ENCODE measurements around the gene UVRAG. TPM values are rescaled to one million over a fixed set of nuclear protein-coding genes. Genes with fewer than 3 reads are reported as not detected.

The UVRAG gene
- total and polyA plus RNA-seq, 4 donors: 8.7 to 53.2 (median 18.3) TPM

DNA sequence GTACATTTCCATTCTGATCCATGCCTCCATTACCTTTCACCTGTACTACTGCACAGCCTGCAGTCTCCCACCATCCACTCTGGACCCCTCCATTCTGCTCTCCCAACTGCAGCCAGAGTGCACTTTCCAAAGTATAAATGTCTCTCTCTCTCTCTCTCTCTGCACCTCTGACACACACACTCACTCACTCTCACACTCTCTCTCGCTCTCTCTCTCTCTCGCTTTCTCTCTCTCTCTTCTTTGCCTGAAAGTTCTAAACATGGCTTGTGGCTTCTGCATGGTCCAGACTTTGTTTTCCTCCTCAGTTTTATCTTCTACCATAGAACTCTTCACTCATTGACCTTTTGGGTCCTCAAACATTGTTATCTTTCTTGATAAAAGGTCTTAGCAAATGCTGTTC, 314.7 kb downstream of the UVRAG start:
- ATAC-seq (ENCODE audit: insufficient read depth, low FRiP score) (no peak), DNase-seq (no peak)
- H3K27ac ChIP-seq (ENCODE audit: low read depth in 1 of 2, low read length in 1 of 2): no peak overlapping the region
- WGBS, 2 donors: 95 to 100% methylated on average over 2 of the region's 2 CpGs
- H3K4me1 ChIP-seq (ENCODE audit: control insufficient read depth in 5 of 5, insufficient read depth in 5 of 5, low read length in 5 of 5): peaks cover under 1 to 61% (median 34%) of the 10 kb centered on the region in 5 donors
- no peak for TF ChIP-seq CTCF (IDR thresholded peaks at IDR 0.05; ENCODE audit: control extremely low read depth, extremely low read depth)
- H3K9ac ChIP-seq (ENCODE audit: insufficient read depth in 1 of 2, low read length in 2 of 2): no peak overlapping the region
- no peaks in the 10 kb centered on the region for H3K9me3 ChIP-seq (ENCODE audit: control insufficient read depth in 4 of 4, insufficient read depth in 3 of 4, low read length in 3 of 4)
- H3K4me3 ChIP-seq: no peak overlapping the region
- H3K36me3 ChIP-seq (ENCODE audit: control insufficient read depth in 4 of 4, insufficient read depth in 4 of 4, low read length in 4 of 4): no peaks in the 10 kb centered on the region
- no peaks in the 10 kb centered on the region for H3K27me3 ChIP-seq (ENCODE audit: control insufficient read depth in 3 of 3, insufficient read depth in 3 of 3, low read length in 2 of 3)

DNA sequence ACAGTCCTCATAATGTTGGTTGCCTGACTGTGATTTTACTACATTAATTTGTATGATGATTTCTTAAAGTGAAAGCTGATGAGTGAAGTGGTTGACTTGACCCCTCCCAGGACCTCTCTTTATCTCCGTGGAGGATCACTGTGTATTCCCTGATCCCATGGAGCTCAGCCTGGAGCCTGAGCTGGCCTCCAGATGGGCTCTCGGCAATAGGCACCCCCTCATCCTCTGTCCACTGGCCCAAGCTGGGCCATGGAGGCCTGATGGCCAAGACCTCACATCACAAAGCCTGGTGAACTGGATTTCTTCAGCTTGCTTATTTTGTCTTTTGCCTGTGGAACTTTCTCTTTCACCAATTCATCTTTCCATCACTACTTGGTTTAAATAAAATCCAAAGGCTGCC, 316.1 kb downstream of the UVRAG start:
- peaks cover 2 to 66% (median 30%) of the 10 kb centered on the region in 5 donors for H3K4me1 ChIP-seq (ENCODE audit: control insufficient read depth in 5 of 5, insufficient read depth in 5 of 5, low read length in 5 of 5)
- H3K9ac ChIP-seq (ENCODE audit: insufficient read depth in 1 of 2, low read length in 2 of 2): no peak overlapping the region
- ATAC-seq (ENCODE audit: insufficient read depth, low FRiP score) (no peak), DNase-seq (no peak)
- no peaks in the 10 kb centered on the region for H3K36me3 ChIP-seq (ENCODE audit: control insufficient read depth in 4 of 4, insufficient read depth in 4 of 4, low read length in 4 of 4)
- no peaks in the 10 kb centered on the region for H3K27me3 ChIP-seq (ENCODE audit: control insufficient read depth in 3 of 3, insufficient read depth in 3 of 3, low read length in 2 of 3)
- H3K9me3 ChIP-seq (ENCODE audit: control insufficient read depth in 4 of 4, insufficient read depth in 3 of 4, low read length in 3 of 4): no peaks in the 10 kb centered on the region
- TF ChIP-seq CTCF (IDR thresholded peaks at IDR 0.05; ENCODE audit: control extremely low read depth, extremely low read depth): no peak
- H3K4me3 ChIP-seq: no peak overlapping the region
- no peak overlapping the region for H3K27ac ChIP-seq (ENCODE audit: low read depth in 1 of 2, low read length in 1 of 2)
- 76 to 78% methylated on average over 2 of the region's 2 CpGs for WGBS, 2 donors

- ATAC-seq (ENCODE audit: insufficient read depth, low FRiP score) (no peak), DNase-seq (peak; percentile 67 to 91 (median 83))
- Histone ChIP-seq H3K9ac (ENCODE audit: insufficient read depth in 1 of 2, low read length in 2 of 2) (peak overlapping the region in 1 of 2 donors; percentile 51), H3K27ac (ENCODE audit: low read depth in 1 of 2, low read length in 1 of 2) (peak overlapping the region in 1 of 2 donors; percentile 46), H3K4me1 (ENCODE audit: control insufficient read depth in 5 of 5, insufficient read depth in 5 of 5, low read length in 5 of 5) (peaks cover 2 to 66% (median 30%) of the 10 kb centered on the region in 5 donors), H3K27me3 (ENCODE audit: control insufficient read depth in 3 of 3, insufficient read depth in 3 of 3, low read length in 2 of 3) (no peaks in the 10 kb centered on the region), H3K36me3 (ENCODE audit: control insufficient read depth in 4 of 4, insufficient read depth in 4 of 4, low read length in 4 of 4) (no peaks in the 10 kb centered on the region), H3K4me3 (no peak overlapping the region), H3K9me3 (ENCODE audit: control insufficient read depth in 4 of 4, insufficient read depth in 3 of 4, low read length in 3 of 4) (no peaks in the 10 kb centered on the region)
- WGBS, 2 donors: 67 to 86% methylated on average over 6 of the region's 6 CpGs
- TF ChIP-seq CTCF (IDR thresholded peaks at IDR 0.05; ENCODE audit: control extremely low read depth, extremely low read depth): no peak
Observed at GRCh38 chr11:76131671-76132631, 316.9 kb downstream of the UVRAG start.

Measured in lung (tissue), 12 donors.